Neural cell (in vitro differentiated cells): Measurements from ENCODE around the gene ODAD3. TPM values are rescaled to one million over a fixed set of nuclear protein-coding genes. Genes with fewer than 3 reads are reported as not detected.

ENCODE experiments used
- H2AFZ ChIP-seq: fragments of 200-600, 300-800 bp; sonication (generic), shearing (Covaris generic); 2 replicates; pipeline ENCODE4 v1.6.0; 2014; ENCODE audit warnings: low read depth, mild to moderate bottlenecking, antibody characterized with exemption, low read length, moderate library complexity
- H3F3A ChIP-seq: fragments of 200-600 bp; shearing (Covaris generic); 2 replicates; pipeline ENCODE4 v1.6.1; 2016; ENCODE audit warnings: mild to moderate bottlenecking, moderate library complexity, mixed read lengths, antibody characterized with exemption, low read length; ENCODE audit not compliant: insufficient read depth, poor library complexity, severe bottlenecking
- H3K27ac ChIP-seq: fragments of 200-600, 300-800 bp; sonication (generic), shearing (Covaris generic); 2 replicates; pipeline ENCODE4 v1.5.1; 2014; ENCODE audit warnings: mild to moderate bottlenecking, low read length, moderate library complexity
- H3K27me3 ChIP-seq: fragments of 300-800, 200-600 bp; sonication (generic), shearing (Covaris generic); 2 replicates; pipeline ENCODE4 v1.6.0; 2014; ENCODE audit warnings: mild to moderate bottlenecking, low read depth, low read length, moderate library complexity; ENCODE audit not compliant: insufficient read depth
- H3K36me3 ChIP-seq: fragments of 300-800, 200-600 bp; sonication (generic), shearing (Covaris generic); 2 replicates; pipeline ENCODE4 v1.5.1; 2014; ENCODE audit warnings: mild to moderate bottlenecking, antibody characterized with exemption, low read length, moderate library complexity; ENCODE audit not compliant: insufficient read depth
- H3K4me2 ChIP-seq: fragments of 300-800, 200-600 bp; sonication (generic), shearing (Covaris generic); 2 replicates; pipeline ENCODE4 v1.6.0; 2014; ENCODE audit warnings: mild to moderate bottlenecking, low read length
- H3K4me3 ChIP-seq: fragments of 300-800, 200-600 bp; sonication (generic), shearing (Covaris generic); 2 replicates; pipeline ENCODE4 v1.5.1; 2014; ENCODE audit warnings: mild to moderate bottlenecking, low read length, moderate library complexity
- H3K79me2 ChIP-seq: fragments of 200-600 bp; shearing (Covaris generic); replicated peaks from 2 replicates; pipeline ENCODE4 v1.6.0; 2014; ENCODE audit warnings: mild to moderate bottlenecking, low read length, moderate library complexity; ENCODE audit not compliant: insufficient read depth
- H3K9ac ChIP-seq: fragments of 300-800, 200-600 bp; sonication (generic), shearing (Covaris generic); 2 replicates; pipeline ENCODE4 v1.6.1; 2016; ENCODE audit warnings: mild to moderate bottlenecking, low read length, mixed read lengths
- H3K9me2 ChIP-seq: fragments of 200-600 bp; shearing (Covaris generic); 2 replicates; pipeline ENCODE4 v1.6.1; 2016; ENCODE audit warnings: mild to moderate bottlenecking, low read length, mixed read lengths; ENCODE audit not compliant: insufficient read depth
- H3K9me3 ChIP-seq: fragments of 200-600, 300-800 bp; sonication (generic), shearing (Covaris generic); 2 replicates; pipeline ENCODE4 v1.6.1; 2016; ENCODE audit warnings: mild to moderate bottlenecking, mixed run types, low read length, moderate library complexity, mixed read lengths
- H4K20me1 ChIP-seq: fragments of 200-600 bp; shearing (Covaris generic); 2 replicates; pipeline ENCODE4 v1.6.1; 2016; ENCODE audit warnings: mild to moderate bottlenecking, mixed run types; ENCODE audit not compliant: insufficient read depth
- EP300 ChIP-seq: fragments of 450-650 bp; conservative IDR thresholded peaks from 2 replicates; pipeline ENCODE4 v1.6.1; 2014; ENCODE audit warnings: antibody characterized with exemption, mild to moderate bottlenecking, moderate library complexity; ENCODE audit not compliant: poor library complexity, severe bottlenecking
- EZH2 ChIP-seq: fragments of 200-600, 300-800 bp; shearing (Covaris generic), sonication (generic); IDR thresholded peaks from 2 replicates; pipeline ENCODE4 v1.6.1; 2014; ENCODE audit warnings: antibody characterized with exemption, low read length, borderline replicate concordance, mild to moderate bottlenecking; ENCODE audit not compliant: insufficient read depth, poor library complexity, severe bottlenecking
- MXI1 ChIP-seq: fragments of 450-650 bp; conservative IDR thresholded peaks from 2 replicates; pipeline ENCODE4 v1.6.1; 2014; ENCODE audit warnings: antibody characterized with exemption, mild to moderate bottlenecking; ENCODE audit not compliant: poor library complexity, severe bottlenecking
- POLR2AphosphoS5 ChIP-seq: IDR thresholded peaks from 2 replicates; pipeline ENCODE4 v1.6.1; 2012
- RAD21 ChIP-seq: fragments of 450-650 bp; conservative IDR thresholded peaks from 2 replicates; pipeline ENCODE4 v1.6.1; 2014; ENCODE audit warnings: antibody characterized with exemption, mild to moderate bottlenecking, moderate library complexity
- SMC3 ChIP-seq: fragments of 450-650 bp; conservative IDR thresholded peaks from 2 replicates; pipeline ENCODE4 v1.6.1; 2014; ENCODE audit warnings: antibody characterized with exemption, mild to moderate bottlenecking, moderate library complexity; ENCODE audit not compliant: poor library complexity
- polyA plus RNA-seq: library from polyadenylated mRNA; depleted of rRNA; stranded (reverse); fragments of >200 nt; gene quantifications from 2 replicates; pipeline ENCODE4 v1.2.3, GENCODE V29; 2014
- TF ChIP-seq, protein P1 (sequence below): IDR thresholded peaks from 2 replicates; pipeline ENCODE4 v1.6.1; 2012; ENCODE audit warnings: borderline replicate concordance
- TF ChIP-seq, protein P2 (sequence below): fragments of 450-650 bp; IDR thresholded peaks from 2 replicates; pipeline ENCODE4 v1.5.1; 2014; ENCODE audit warnings: antibody characterized with exemption, mild to moderate bottlenecking, moderate library complexity; ENCODE audit not compliant: poor library complexity, severe bottlenecking

ODAD3 gene
- polyA plus RNA-seq, 1 donor from 2014 or later = 3.4 TPM

DNA sequence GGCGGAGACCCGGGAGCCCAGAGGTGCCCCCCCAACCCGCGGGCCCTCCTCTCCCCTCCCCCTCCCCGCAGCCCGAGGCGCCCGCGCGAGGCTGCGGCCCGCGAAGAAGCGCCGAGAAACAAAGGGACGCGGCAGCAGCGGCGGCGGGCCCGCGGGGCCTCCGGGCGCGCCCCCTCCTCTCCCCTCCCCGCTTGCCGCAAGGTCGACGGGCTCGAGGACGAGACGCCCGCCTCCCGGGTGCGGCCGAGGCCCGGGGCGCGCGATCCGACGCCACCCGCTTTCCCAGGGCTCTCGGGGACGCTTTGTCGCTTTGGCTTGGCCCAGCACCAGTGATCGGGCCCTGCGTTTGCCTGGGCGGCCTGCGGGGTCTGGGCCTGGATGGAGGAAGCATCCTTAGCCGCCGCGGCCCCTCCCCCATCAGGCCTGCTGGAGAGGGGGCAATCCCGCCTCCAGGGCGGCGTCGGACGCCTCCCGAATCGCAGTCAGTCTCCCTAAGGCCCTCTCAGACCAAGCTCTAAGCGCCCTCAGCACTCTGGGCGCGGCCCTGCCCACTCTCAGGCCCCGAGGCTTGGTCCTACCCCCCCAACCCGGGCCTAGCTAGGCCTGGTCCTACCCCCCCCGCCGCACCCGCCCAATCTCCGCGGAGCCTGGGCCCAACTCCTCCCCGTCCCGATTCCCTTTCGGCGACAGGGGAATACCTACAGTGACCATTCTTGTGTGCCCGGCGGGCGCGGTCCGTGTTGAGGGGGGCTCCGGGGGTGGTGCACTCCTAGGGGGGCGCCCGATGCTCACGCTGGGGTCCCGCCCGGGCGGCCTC is 45.2 kb upstream of the ODAD3 start:
- no peaks in the 10 kb centered on the region for H3K36me3 ChIP-seq
- no peak overlapping the region for H3K4me2 ChIP-seq
- H3K9me3 ChIP-seq = no peaks in the 10 kb centered on the region
- peak overlapping the region; percentile 79 for H3K27ac ChIP-seq
- H3K27me3 ChIP-seq = no peaks in the 10 kb centered on the region
- H3K9me2 ChIP-seq = no peaks in the 10 kb centered on the region
- H3K4me3 ChIP-seq = peak overlapping the region; percentile 93
- TF ChIP-seq POLR2AphosphoS5 (no peak), EZH2 (no peak)
- H4K20me1 ChIP-seq = no peaks in the 10 kb centered on the region
- peaks cover 47% of the 10 kb centered on the region for H3K79me2 ChIP-seq
- H3K9ac ChIP-seq = peak overlapping the region; percentile 95
- no peaks in the 10 kb centered on the region for H3F3A ChIP-seq
- H2AFZ ChIP-seq = no peak overlapping the region

DNA sequence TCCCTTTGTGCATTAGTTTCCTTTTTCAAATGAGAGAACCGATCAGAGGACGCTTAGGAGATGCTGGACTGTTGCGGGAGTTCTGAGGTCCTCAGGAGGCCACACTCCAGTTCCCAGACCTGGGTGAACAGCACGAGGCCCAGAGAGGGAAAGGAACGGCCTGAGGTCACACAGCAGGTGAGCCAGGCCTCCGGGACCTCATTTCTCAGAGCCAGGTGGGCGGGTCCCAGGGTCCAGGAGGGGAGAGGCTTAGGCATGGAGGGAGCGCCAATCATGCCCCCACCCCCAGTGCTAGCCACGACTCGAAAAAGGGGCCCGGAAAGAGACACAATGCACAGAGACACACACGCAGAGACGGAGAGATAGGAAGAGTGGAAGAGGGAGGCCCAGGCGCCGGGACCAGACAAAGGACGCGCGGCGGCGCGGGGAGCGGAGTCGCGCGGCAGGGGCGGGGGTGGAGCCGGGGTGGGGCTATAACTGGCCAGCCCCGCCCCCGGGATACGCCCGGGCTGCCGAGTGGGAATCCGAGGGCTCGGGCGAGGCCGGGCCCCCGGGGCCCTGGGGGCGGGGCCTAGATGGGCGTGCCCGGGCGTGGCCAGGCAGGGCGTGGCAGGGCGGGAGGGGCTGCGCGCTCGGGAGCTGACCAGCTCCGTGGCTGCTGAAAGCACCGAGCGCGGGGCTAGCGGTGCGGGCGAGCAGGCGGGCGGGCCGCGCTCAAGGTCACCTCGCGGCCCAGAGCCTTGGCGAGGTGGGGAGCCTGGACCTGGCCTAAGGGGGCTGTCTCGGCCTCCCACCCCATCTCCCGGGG is 44.4 kb upstream of the ODAD3 start:
- Histone ChIP-seq H3K27me3 (no peaks in the 10 kb centered on the region), H3K27ac (peak overlapping the region; percentile 79), H3F3A (no peaks in the 10 kb centered on the region), H3K9ac (peak overlapping the region; percentile 95), H3K4me2 (peak overlapping the region; percentile 61), H4K20me1 (no peaks in the 10 kb centered on the region), H3K79me2 (peaks cover 47% of the 10 kb centered on the region), H3K36me3 (no peaks in the 10 kb centered on the region), H3K9me3 (no peaks in the 10 kb centered on the region), H3K4me3 (peak overlapping the region; percentile 93), H3K9me2 (no peaks in the 10 kb centered on the region), H2AFZ (no peak overlapping the region)
- peak; percentile 24 for TF ChIP-seq MXI1
- no peak for TF ChIP-seq EP300
- no peak for TF ChIP-seq POLR2AphosphoS5

DNA sequence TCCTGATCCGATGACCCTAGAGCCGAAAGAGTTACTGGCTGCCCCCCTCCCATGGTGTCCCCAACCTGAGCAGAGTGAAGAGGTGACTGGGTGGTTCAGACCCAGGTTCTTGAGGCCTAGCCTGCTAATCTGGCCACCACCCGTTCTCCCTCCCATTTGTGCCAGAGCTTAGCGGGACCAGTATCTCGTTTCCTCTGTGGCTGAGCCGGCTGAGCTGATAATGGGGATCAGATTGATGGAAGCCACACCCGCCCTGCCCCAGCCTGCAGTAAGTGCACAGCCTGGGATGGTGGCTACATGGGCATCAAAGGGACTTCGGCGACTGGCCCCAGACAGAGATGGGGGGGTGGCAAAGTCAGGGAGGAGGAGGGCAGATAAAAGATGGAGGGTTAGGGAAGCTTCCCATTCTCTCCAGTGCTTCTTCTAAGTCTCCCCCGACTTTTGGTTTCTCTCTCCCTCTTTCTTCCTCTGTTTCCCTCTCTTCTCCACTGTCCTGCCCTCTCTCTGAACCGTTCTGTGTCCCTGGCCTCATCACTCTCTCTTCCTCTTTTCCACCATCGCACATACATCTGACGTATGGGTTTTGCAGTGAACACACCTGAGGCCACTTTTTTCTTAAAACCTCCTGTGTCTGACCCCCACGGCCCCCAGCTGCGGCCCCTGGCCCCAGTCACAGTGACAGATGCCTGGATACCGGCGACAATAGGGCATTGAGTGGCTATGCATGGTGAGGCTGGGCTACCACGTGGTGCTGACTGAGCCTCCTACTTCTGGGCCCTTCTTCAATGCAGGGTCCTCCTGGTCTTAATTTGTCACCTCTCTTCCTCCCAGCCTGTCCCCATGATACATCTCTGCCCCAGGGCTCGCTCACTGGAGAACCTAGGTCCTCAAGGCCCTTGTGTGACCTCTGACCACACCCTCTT is 43.5 kb upstream of the ODAD3 start:
- peak overlapping the region; percentile 93 for H3K4me3 ChIP-seq
- H3K9me3 ChIP-seq = no peaks in the 10 kb centered on the region
- no peaks in the 10 kb centered on the region for H3K27me3 ChIP-seq
- TF ChIP-seq SMC3 (no peak), MXI1 (no peak), EZH2 (no peak), RAD21 (no peak)
- TF ChIP-seq, protein P1, sequence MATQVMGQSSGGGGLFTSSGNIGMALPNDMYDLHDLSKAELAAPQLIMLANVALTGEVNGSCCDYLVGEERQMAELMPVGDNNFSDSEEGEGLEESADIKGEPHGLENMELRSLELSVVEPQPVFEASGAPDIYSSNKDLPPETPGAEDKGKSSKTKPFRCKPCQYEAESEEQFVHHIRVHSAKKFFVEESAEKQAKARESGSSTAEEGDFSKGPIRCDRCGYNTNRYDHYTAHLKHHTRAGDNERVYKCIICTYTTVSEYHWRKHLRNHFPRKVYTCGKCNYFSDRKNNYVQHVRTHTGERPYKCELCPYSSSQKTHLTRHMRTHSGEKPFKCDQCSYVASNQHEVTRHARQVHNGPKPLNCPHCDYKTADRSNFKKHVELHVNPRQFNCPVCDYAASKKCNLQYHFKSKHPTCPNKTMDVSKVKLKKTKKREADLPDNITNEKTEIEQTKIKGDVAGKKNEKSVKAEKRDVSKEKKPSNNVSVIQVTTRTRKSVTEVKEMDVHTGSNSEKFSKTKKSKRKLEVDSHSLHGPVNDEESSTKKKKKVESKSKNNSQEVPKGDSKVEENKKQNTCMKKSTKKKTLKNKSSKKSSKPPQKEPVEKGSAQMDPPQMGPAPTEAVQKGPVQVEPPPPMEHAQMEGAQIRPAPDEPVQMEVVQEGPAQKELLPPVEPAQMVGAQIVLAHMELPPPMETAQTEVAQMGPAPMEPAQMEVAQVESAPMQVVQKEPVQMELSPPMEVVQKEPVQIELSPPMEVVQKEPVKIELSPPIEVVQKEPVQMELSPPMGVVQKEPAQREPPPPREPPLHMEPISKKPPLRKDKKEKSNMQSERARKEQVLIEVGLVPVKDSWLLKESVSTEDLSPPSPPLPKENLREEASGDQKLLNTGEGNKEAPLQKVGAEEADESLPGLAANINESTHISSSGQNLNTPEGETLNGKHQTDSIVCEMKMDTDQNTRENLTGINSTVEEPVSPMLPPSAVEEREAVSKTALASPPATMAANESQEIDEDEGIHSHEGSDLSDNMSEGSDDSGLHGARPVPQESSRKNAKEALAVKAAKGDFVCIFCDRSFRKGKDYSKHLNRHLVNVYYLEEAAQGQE = no peak
- TF ChIP-seq, protein P2, sequence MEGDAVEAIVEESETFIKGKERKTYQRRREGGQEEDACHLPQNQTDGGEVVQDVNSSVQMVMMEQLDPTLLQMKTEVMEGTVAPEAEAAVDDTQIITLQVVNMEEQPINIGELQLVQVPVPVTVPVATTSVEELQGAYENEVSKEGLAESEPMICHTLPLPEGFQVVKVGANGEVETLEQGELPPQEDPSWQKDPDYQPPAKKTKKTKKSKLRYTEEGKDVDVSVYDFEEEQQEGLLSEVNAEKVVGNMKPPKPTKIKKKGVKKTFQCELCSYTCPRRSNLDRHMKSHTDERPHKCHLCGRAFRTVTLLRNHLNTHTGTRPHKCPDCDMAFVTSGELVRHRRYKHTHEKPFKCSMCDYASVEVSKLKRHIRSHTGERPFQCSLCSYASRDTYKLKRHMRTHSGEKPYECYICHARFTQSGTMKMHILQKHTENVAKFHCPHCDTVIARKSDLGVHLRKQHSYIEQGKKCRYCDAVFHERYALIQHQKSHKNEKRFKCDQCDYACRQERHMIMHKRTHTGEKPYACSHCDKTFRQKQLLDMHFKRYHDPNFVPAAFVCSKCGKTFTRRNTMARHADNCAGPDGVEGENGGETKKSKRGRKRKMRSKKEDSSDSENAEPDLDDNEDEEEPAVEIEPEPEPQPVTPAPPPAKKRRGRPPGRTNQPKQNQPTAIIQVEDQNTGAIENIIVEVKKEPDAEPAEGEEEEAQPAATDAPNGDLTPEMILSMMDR = no peak
- H3F3A ChIP-seq = no peaks in the 10 kb centered on the region
- no peaks in the 10 kb centered on the region for H3K36me3 ChIP-seq
- H3K9me2 ChIP-seq = no peaks in the 10 kb centered on the region
- H4K20me1 ChIP-seq = no peaks in the 10 kb centered on the region
- H3K4me2 ChIP-seq = peak overlapping the region; percentile 61
- no peak overlapping the region for H2AFZ ChIP-seq
- H3K9ac ChIP-seq = peak overlapping the region; percentile 95
- H3K79me2 ChIP-seq = peaks cover 52% of the 10 kb centered on the region
- H3K27ac ChIP-seq = peak overlapping the region; percentile 60
